ENCODE results near the gene MYL11.

DNA sequence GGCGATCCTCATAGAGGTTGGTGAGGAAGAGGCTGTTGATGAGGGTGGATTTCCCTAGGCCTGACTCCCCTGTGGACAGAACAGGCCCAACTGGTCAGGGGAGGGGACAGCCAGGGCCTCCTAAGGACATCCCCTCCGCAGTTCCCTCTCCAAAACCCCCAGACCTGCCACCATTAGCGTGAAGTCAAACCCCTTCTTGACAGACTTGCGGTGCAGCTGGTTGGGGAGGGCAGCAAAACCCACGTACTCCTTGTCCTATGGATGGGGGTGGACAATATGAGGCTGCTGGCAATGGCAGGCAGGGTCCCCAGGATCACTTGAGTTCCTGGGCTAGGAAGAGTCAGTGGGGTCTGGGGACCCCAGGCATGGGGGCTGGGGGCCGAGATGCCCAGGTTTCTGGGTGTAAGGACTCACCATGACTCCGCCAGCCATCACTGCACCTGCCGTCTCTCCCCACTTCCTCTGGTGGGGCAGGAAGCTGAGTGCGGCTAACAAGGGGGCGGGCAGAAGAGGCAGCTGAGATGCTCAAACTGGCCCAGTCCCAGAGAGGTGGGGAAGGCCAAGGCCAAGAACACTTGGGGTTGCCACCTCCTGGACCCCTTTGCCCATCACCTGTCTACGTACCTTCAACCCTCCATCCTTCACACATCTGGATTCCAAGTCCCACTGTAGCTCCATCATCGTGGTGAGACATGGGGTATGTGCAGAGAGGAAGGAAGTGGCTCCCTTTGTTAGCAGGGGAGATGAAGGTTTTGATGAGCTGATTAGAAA is 7.7 kb downstream of the MYL11 start, which contains the start of gene SEPTIN1:
- TF ChIP-seq CTCF (IDR thresholded peaks at IDR 0.05; ENCODE audit: insufficient read depth, low read length, poor library complexity, severe bottlenecking) (no peak), EZH2phosphoT487 (conservative IDR thresholded peaks at IDR 0.05; ENCODE audit: low read length) (no peak)
